Peyer's patch (tissue), 4 donors: ENCODE data around the gene NDST3. TPM values are rescaled to one million over a fixed set of nuclear protein-coding genes. Genes with fewer than 3 reads are reported as not detected.

ENCODE experiments used
- DNase-seq, 3 donors: peaks; one replicate each; pipeline ENCODE4 v3.0.0-alpha.2; 2017 to 2019
- H3K27ac ChIP-seq, 4 donors: fragments of 200-600 bp; sonication (generic); one replicate each; pipeline ENCODE4 v1.5.1; 2016 to 2019
- H3K27me3 ChIP-seq, 2 donors: fragments of 200-600 bp; sonication (generic); one replicate each; pipeline ENCODE4 v1.5.1; 2019
- H3K36me3 ChIP-seq, 3 donors: fragments of 200-600 bp; sonication (generic); one replicate each; pipeline ENCODE4 v1.5.1; 2016 to 2019
- H3K4me1 ChIP-seq, 4 donors: fragments of 200-600 bp; sonication (generic); one replicate each; pipeline ENCODE4 v1.5.1; 2016 to 2019
- H3K4me3 ChIP-seq, 4 donors: fragments of 200-600 bp; sonication (generic); 1 replicate in 3 of 4; 2 replicates in 1 of 4; pipeline ENCODE4 v1.5.1; 2016 to 2019; ENCODE audit warnings: mild to moderate bottlenecking in 1 of 4
- H3K9me3 ChIP-seq, 4 donors: fragments of 200-600 bp; sonication (generic); one replicate each; pipeline ENCODE4 v1.5.1; 2016 to 2019; ENCODE audit warnings: mild to moderate bottlenecking in 1 of 4
- POLR2A ChIP-seq, 2 donors: fragments of 450-650 bp; IDR thresholded peaks; one replicate each; pipeline ENCODE4 v1.5.1; 2017; ENCODE audit warnings: antibody characterized with exemption in 2 of 2, mild to moderate bottlenecking in 2 of 2, moderate library complexity in 2 of 2
- total RNA-seq, 4 donors: library from RNA; depleted of rRNA; stranded (reverse); fragments of >200 nt; gene quantifications; one replicate each; pipeline ENCODE4 v1.1.0, GENCODE V29; 2016
- TF ChIP-seq, protein P1 (sequence below), 6 experiments: fragments of 450-650 bp in 4 of 6; fragments of 200-600 bp in 2 of 6; sonication (generic) in 1 of 6; IDR thresholded peaks; one replicate each; pipeline ENCODE4 v1.5.1; 2017 to 2019; ENCODE audit warnings: antibody characterized with exemption in 6 of 6, mild to moderate bottlenecking in 3 of 6, moderate library complexity in 1 of 6

Gene NDST3
- total RNA-seq, 4 donors from 2014 or later = not detected

DNA sequence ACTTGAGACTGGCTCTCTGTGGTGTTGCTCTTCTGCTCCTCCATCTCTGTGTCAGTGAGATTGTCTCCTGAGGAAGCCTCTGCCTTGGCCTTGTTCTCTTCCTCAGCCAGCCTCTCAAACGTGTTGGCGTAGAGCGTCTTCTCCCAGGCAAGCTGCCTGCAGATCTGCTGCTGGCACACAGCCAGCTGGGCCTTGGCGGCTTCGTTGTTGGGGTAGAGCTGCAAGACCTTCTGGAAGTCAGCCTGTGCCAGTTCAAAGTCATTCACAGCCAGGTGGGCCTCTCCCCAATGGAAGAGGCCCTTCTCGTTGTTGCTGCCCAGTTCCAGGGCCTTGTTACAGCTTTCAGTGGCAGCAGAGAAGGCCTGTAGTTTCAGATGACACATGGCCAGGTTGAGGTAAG, 159.1 kb downstream of the NDST3 start:
- H3K4me3 ChIP-seq = no peak overlapping the region
- H3K36me3 ChIP-seq = no peaks in the 10 kb centered on the region
- H3K27ac ChIP-seq = no peak overlapping the region
- no peaks in the 10 kb centered on the region for H3K4me1 ChIP-seq
- H3K9me3 ChIP-seq = no peaks in the 10 kb centered on the region
- no peaks in the 10 kb centered on the region for H3K27me3 ChIP-seq
- TF ChIP-seq, protein P1, sequence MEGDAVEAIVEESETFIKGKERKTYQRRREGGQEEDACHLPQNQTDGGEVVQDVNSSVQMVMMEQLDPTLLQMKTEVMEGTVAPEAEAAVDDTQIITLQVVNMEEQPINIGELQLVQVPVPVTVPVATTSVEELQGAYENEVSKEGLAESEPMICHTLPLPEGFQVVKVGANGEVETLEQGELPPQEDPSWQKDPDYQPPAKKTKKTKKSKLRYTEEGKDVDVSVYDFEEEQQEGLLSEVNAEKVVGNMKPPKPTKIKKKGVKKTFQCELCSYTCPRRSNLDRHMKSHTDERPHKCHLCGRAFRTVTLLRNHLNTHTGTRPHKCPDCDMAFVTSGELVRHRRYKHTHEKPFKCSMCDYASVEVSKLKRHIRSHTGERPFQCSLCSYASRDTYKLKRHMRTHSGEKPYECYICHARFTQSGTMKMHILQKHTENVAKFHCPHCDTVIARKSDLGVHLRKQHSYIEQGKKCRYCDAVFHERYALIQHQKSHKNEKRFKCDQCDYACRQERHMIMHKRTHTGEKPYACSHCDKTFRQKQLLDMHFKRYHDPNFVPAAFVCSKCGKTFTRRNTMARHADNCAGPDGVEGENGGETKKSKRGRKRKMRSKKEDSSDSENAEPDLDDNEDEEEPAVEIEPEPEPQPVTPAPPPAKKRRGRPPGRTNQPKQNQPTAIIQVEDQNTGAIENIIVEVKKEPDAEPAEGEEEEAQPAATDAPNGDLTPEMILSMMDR (IDR thresholded peaks at IDR 0.05) = no peak
- TF ChIP-seq POLR2A (IDR thresholded peaks at IDR 0.05) = no peak
- no peak for DNase-seq

DNA sequence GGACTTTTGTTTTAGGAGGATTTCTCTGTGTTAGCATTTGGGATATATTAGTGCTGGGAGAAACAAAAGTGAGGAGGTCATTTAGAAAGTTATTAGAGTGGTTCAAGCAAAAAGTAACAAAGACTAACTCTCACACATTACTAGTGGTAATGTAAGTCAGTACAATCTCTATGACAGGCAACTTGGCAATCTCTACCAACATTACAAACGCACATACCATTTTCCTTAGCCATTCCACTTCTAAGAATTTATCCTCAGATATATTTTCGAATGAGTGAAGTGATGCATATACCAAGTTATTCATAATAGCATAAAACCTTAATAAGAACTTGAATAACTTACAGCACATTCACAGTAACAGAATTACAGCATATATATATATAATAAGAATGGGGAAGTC, 172.3 kb downstream of the NDST3 start:
- no peak for TF ChIP-seq POLR2A (IDR thresholded peaks at IDR 0.05)
- TF ChIP-seq, protein P1 (IDR thresholded peaks at IDR 0.05) = no peak
- no peaks in the 10 kb centered on the region for H3K9me3 ChIP-seq

DNA sequence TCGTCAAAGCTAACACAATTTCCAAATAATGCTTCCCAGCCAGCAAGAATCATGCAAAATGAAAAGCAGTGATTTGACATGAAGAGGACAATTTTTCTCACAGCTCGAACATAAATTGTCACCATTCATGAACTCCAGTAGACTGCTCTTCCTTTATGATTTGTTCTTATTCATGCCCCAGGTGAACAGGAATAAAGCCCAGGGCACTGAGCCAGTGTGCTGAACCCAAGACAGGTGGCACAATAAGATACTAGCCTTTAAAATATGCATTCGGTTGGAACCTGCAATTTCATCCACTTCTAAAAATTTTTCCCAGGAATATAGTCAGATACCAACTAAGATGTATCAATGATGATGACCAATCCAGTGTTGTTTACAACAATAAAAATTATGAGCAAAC, 178.8 kb downstream of the NDST3 start:
- H3K27ac ChIP-seq = no peak overlapping the region
- H3K4me3 ChIP-seq = no peak overlapping the region
- TF ChIP-seq, protein P1 (IDR thresholded peaks at IDR 0.05) = no peak
- no peak for TF ChIP-seq POLR2A (IDR thresholded peaks at IDR 0.05)
- no peak for DNase-seq
- no peaks in the 10 kb centered on the region for H3K36me3 ChIP-seq
- no peaks in the 10 kb centered on the region for H3K27me3 ChIP-seq
- no peaks in the 10 kb centered on the region for H3K4me1 ChIP-seq
- no peaks in the 10 kb centered on the region for H3K9me3 ChIP-seq

More for the DNA sequence above, 172.3 kb downstream of the NDST3 start:
- no peaks in the 10 kb centered on the region for H3K27me3 ChIP-seq
- H3K4me3 ChIP-seq = no peak overlapping the region
- H3K4me1 ChIP-seq = no peaks in the 10 kb centered on the region
- no peak overlapping the region for H3K27ac ChIP-seq
- no peak for DNase-seq
- H3K36me3 ChIP-seq = no peaks in the 10 kb centered on the region

DNA sequence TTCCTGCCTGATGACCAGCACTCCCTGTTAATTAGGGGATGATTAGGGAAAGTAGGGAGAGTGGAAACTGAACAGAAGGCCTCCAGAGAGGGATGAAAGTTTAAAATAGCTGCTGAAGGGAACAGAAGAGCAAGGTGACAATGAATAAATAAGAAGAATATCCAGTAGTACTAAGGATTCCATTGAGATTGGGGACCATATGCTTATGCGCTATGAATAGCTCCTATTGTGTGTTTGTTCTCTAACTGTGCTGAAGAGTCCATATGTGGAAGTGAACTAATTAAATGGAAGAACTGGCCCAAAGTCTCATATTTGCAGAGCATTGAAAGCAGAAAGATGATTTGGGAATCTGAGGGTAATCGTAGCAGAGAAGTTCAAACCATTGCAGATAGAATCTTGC, 181.5 kb downstream of the NDST3 start:
- Histone ChIP-seq H3K36me3 (no peaks in the 10 kb centered on the region), H3K27ac (no peak overlapping the region), H3K4me1 (no peaks in the 10 kb centered on the region), H3K27me3 (no peaks in the 10 kb centered on the region), H3K9me3 (no peaks in the 10 kb centered on the region), H3K4me3 (no peak overlapping the region)
- DNase-seq = no peak
- TF ChIP-seq, protein P1 (IDR thresholded peaks at IDR 0.05) = no peak
- TF ChIP-seq POLR2A (IDR thresholded peaks at IDR 0.05) = no peak

DNA sequence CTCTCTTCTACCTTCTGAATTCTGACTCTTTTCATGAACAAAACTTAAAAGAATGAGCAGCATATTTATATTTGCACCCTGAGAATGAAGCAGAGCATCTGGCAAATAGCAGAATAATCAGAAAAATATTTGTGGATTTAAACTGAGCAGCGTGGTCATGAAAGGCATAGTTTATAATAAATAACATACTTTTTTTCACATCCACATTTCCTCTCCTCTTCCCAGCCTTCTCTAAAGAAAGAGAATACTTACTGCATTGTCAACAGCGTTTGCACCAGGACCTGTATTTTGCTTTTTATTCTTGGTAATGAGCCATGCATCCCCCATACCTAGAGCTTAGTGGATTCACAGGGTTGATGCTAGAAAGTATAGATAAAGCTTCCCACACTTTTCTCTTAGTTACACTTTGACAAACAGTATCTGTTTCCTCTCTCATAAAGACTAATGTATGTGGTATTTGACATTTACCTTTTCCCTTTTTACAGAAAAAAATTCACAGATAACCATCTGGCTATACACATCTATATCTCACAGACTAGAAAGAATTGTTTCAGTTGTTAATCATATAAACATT, 187.0 kb downstream of the NDST3 start:
- no peak for DNase-seq
- no peak overlapping the region for H3K27ac ChIP-seq

More for the DNA sequence above, 187.0 kb downstream of the NDST3 start:
- Histone ChIP-seq H3K36me3 (no peaks in the 10 kb centered on the region), H3K4me3 (no peak overlapping the region), H3K4me1 (no peaks in the 10 kb centered on the region), H3K9me3 (no peaks in the 10 kb centered on the region), H3K27me3 (no peaks in the 10 kb centered on the region)
- TF ChIP-seq, protein P1 (IDR thresholded peaks at IDR 0.05) = no peak
- no peak for TF ChIP-seq POLR2A (IDR thresholded peaks at IDR 0.05)
